Endothelial cell of umbilical vein (primary cell): ENCODE measurements around the gene ASB7. TPM values are rescaled to one million over a fixed set of nuclear protein-coding genes. Genes with fewer than 3 reads are reported as not detected.

Source experiments
- BruUV-seq: library from RNA; stranded (reverse); fragments of 400-500 nt; replicated peaks from 2 replicates; lab custom pipeline; 2021; lab: Mats Ljungman, UMichigan
- CTCF ChIA-PET: fragments of 300-600, 350-600 bp; sonication (Branson Sonifier 250); formaldehyde crosslinking; loops from one replicate; lab custom pipeline; 2021; ENCODE audit warnings: antibody characterized with exemption, inconsistent platforms; lab: Charles Lee
- POLR2A ChIA-PET: fragments of 300-600, 350-600 bp; sonication (Branson Sonifier 250); formaldehyde crosslinking; loops from one replicate; lab custom pipeline; 2021; ENCODE audit warnings: antibody characterized with exemption, inconsistent platforms; lab: Charles Lee
- DNase-seq: peaks from one replicate; pipeline ENCODE4 v3.0.0-alpha.2; 2011; ENCODE audit warnings: low read depth, low spot score
- FAIRE-seq: peaks from 2 replicates; lab custom pipeline; 2011; peaks lifted over from hg19 to GRCh38; lab: Jason Lieb, UNC
- H2AFZ ChIP-seq: 2 replicates; pipeline ENCODE4 v1.6.0; 2012; ENCODE audit warnings: low read depth, low read length, control low read depth, inconsistent platforms
- H3K27ac ChIP-seq: 2 replicates; pipeline ENCODE4 v1.5.1; 2011; ENCODE audit warnings: low read depth, mild to moderate bottlenecking, control low read depth, low read length, moderate library complexity; ENCODE audit not compliant: insufficient read depth
- H3K27me3 ChIP-seq, 2 experiments: 2 replicates each; pipeline versions ENCODE4 v1.6.0 to v1.6.1; 2011; ENCODE audit warnings: low read length in 2 of 2, mixed read lengths in 1 of 2; ENCODE audit not compliant: control insufficient read depth in 2 of 2, insufficient read depth in 2 of 2
- H3K36me3 ChIP-seq, 2 experiments: 2 replicates in 1 of 2; 3 replicates in 1 of 2; pipeline ENCODE4 v1.5.1; 2011; ENCODE audit warnings: low read length in 2 of 2, mild to moderate bottlenecking in 1 of 2, moderate library complexity in 1 of 2; ENCODE audit not compliant: control insufficient read depth in 2 of 2, insufficient read depth in 2 of 2; ENCODE audit errors: extremely low read depth in 1 of 2
- H3K4me1 ChIP-seq: 3 replicates; pipeline ENCODE4 v1.5.1; 2011; ENCODE audit warnings: mild to moderate bottlenecking, low read length; ENCODE audit not compliant: control insufficient read depth, insufficient read depth; ENCODE audit errors: extremely low read depth
- H3K4me2 ChIP-seq: 2 replicates; pipeline ENCODE4 v1.6.1; 2011; ENCODE audit warnings: low read length, control low read depth, mixed read lengths; ENCODE audit not compliant: insufficient read depth
- H3K4me3 ChIP-seq, 3 experiments: fragments of 200-600 bp in 1 of 3; sonication (generic), shearing (Covaris generic) in 1 of 3; replicated peaks in 1 of 3; 2 replicates each; pipeline ENCODE4 v1.5.1; 2011 to 2016; ENCODE audit warnings: control low read depth in 3 of 3, low read length in 3 of 3, mild to moderate bottlenecking in 2 of 3, inconsistent platforms in 1 of 3, low read depth in 1 of 3, moderate library complexity in 1 of 3; ENCODE audit not compliant: insufficient read depth in 1 of 3
- H3K79me2 ChIP-seq: 2 replicates; pipeline ENCODE4 v1.6.0; 2012; ENCODE audit warnings: low read length, inconsistent platforms; ENCODE audit not compliant: control insufficient read depth, insufficient read depth
- H3K9ac ChIP-seq: replicated peaks from 2 replicates; pipeline ENCODE3; 2011; ENCODE audit warnings: low read length, control low read depth; ENCODE audit not compliant: insufficient read depth; ENCODE audit errors: extremely low read depth
- H3K9me1 ChIP-seq: replicated peaks from 3 replicates; pipeline ENCODE4 v1.6.0; 2011; ENCODE audit warnings: mild to moderate bottlenecking, low read length; ENCODE audit not compliant: control insufficient read depth, insufficient read depth; ENCODE audit errors: extremely low read depth
- H3K9me3 ChIP-seq: replicated peaks from 2 replicates; pipeline ENCODE4 v1.5.1; 2012; ENCODE audit warnings: low read length, inconsistent platforms; ENCODE audit not compliant: control insufficient read depth, insufficient read depth
- H4K20me1 ChIP-seq: replicated peaks from 2 replicates; pipeline ENCODE3; 2011; ENCODE audit warnings: mild to moderate bottlenecking, low read length; ENCODE audit not compliant: control insufficient read depth, insufficient read depth; ENCODE audit errors: extremely low read depth
- EZH2 ChIP-seq: IDR thresholded peaks from 2 replicates; pipeline ENCODE4 v1.6.1; 2012; ENCODE audit warnings: borderline replicate concordance, low read depth, mild to moderate bottlenecking, moderate library complexity, low read length, inconsistent platforms; ENCODE audit not compliant: severe bottlenecking
- FOS ChIP-seq: IDR thresholded peaks from 2 replicates; pipeline ENCODE4 v1.6.1; 2011; ENCODE audit warnings: mild to moderate bottlenecking, low read length, moderate library complexity, borderline replicate concordance; ENCODE audit not compliant: insufficient read depth
- GATA2 ChIP-seq: IDR thresholded peaks from 2 replicates; pipeline ENCODE4 v1.7.0; 2011; ENCODE audit warnings: low read depth, mild to moderate bottlenecking, moderate library complexity, mixed read lengths, low read length; ENCODE audit not compliant: insufficient read length, insufficient read depth
- JUN ChIP-seq: IDR thresholded peaks from 2 replicates; pipeline ENCODE4 v1.6.1; 2011; ENCODE audit warnings: borderline replicate concordance, low read depth; ENCODE audit not compliant: insufficient read length, insufficient read depth
- MYC ChIP-seq: IDR thresholded peaks from one replicate; pipeline ENCODE4 v1.6.1; 2011; ENCODE audit warnings: mild to moderate bottlenecking, low read depth, low read length
- POLR2A ChIP-seq: IDR thresholded peaks from 2 replicates; pipeline ENCODE4 v1.6.1; 2012; ENCODE audit warnings: low read depth, mild to moderate bottlenecking, control low read depth, low read length
- POLR2AphosphoS5 ChIP-seq: IDR thresholded peaks from 2 replicates; pipeline ENCODE4 v1.6.1; 2012; ENCODE audit warnings: low read depth, mild to moderate bottlenecking, control low read depth, low read length, moderate library complexity; ENCODE audit not compliant: insufficient read depth
- dilution Hi-C: fragments of 300-500 bp; cut with MboI; formaldehyde crosslinking; loops from one replicate; pipeline ENCODE4 v1.15.0; 2019; ENCODE audit warnings: low sequenced_read_pairs; ENCODE audit not compliant: extremely low pct_ligation_motif_present
- intact Hi-C: fragments of 100-400 bp; cut with micrococcal nuclease; formaldehyde crosslinking; loops from one replicate; pipeline ENCODE4 v1.10.0; 2022
- polyA plus RNA-seq, 4 experiments: library from polyadenylated mRNA; depleted of rRNA in 3 of 4; stranded (reverse) in 3 of 4; unstranded in 1 of 4; fragments of >200 nt; gene quantifications; 2 replicates each; pipeline versions ENCODE4 v1.2.1 to v1.2.3, GENCODE V29; 2011 to 2012; ENCODE audit warnings: missing spikeins in 1 of 4
- total RNA-seq: library from RNA; stranded (reverse); gene quantifications from 2 replicates; pipeline ENCODE4 v1.2.3, GENCODE V29; 2021
- TF ChIP-seq, protein P1 (sequence below), 2 donors: IDR thresholded peaks; 1 replicate in 1 of 2; 2 replicates in 1 of 2; pipeline ENCODE4 v1.5.1; 2011; ENCODE audit warnings: low read length in 2 of 2, mild to moderate bottlenecking in 2 of 2, moderate library complexity in 2 of 2, control low read depth in 1 of 2, inconsistent platforms in 1 of 2, low read depth in 1 of 2; ENCODE audit not compliant: insufficient read depth in 1 of 2; ENCODE audit errors: extremely low read depth in 1 of 2
- TF ChIP-seq, protein P2 (sequence below): IDR thresholded peaks from 2 replicates; pipeline ENCODE4 v1.6.1; 2011; ENCODE audit not compliant: insufficient read depth, insufficient read length

ASB7 gene
- total and polyA plus RNA-seq, 2 donors (not counting 3 experiments of a cell fraction or from before 2014, with no cell fraction given) = 6.8 to 13.3 TPM

DNA sequence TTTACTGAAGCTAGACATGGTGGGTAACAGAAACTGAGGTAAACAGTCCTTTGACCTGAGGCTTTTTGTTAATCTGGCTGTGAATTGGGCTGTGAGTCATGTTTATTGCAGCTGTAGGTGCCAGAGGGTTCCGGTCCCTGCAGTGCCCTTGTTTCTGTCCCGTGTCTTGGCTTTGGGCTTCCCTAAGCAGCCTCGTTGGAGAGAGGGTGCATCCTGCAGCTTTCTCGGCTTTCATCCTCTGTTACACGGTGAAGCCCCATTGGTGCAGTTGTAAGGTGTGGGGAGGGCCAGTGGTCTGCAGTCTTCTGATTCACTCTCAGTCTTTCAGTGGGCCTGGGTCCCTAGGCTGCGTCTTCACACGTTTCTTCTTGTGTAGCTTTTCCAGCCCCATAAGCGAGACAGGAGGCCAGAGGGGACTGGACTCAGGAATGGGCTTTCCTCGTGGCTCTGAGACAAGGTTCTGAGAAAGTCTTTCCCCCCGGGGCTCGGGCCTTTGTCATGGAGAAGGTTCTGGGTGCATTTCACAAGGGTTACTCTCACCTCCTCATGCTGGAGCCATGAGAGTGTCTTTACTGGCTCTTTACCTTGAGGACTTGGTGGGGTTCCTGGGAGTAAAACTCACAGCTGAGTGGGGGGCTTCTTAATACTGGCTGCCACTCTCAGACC lies 33.1 kb downstream of the ASB7 start:
- ChIA-PET POLR2A (no interaction called here), CTCF (interaction anchor here (0.7 to 3.5 kb wide), 4 partner anchors 62 to 372 kb away, joined by 3 to 20 read pairs (median 6); no protein-coding TSS in a partner anchor)
- H3K36me3 ChIP-seq = peaks cover 0 to 6% of the 10 kb centered on the region in 2 experiments
- H3K79me2 ChIP-seq = peaks cover 13% of the 10 kb centered on the region
- H4K20me1 ChIP-seq = no peaks in the 10 kb centered on the region
- H3K27me3 ChIP-seq = no peaks in the 10 kb centered on the region
- H3K9ac ChIP-seq = no peak overlapping the region
- intact Hi-C loops (no loop called here), dilution Hi-C loops (no loop called here)
- no peaks in the 10 kb centered on the region for H3K4me1 ChIP-seq
- TF ChIP-seq POLR2A (no peak), POLR2AphosphoS5 (no peak), FOS (no peak), MYC (no peak), EZH2 (no peak), JUN (no peak), GATA2 (no peak)
- TF ChIP-seq, protein P1, sequence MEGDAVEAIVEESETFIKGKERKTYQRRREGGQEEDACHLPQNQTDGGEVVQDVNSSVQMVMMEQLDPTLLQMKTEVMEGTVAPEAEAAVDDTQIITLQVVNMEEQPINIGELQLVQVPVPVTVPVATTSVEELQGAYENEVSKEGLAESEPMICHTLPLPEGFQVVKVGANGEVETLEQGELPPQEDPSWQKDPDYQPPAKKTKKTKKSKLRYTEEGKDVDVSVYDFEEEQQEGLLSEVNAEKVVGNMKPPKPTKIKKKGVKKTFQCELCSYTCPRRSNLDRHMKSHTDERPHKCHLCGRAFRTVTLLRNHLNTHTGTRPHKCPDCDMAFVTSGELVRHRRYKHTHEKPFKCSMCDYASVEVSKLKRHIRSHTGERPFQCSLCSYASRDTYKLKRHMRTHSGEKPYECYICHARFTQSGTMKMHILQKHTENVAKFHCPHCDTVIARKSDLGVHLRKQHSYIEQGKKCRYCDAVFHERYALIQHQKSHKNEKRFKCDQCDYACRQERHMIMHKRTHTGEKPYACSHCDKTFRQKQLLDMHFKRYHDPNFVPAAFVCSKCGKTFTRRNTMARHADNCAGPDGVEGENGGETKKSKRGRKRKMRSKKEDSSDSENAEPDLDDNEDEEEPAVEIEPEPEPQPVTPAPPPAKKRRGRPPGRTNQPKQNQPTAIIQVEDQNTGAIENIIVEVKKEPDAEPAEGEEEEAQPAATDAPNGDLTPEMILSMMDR (IDR thresholded peaks at IDR 0.05; ENCODE audit: extremely low read depth in 1 of 2, insufficient read depth in 1 of 2, low read depth in 1 of 2, low read length in 2 of 2) = no peak
- TF ChIP-seq, protein P2, sequence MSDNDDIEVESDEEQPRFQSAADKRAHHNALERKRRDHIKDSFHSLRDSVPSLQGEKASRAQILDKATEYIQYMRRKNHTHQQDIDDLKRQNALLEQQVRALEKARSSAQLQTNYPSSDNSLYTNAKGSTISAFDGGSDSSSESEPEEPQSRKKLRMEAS = no peak
- no peak overlapping the region for H3K4me3 ChIP-seq
- H2AFZ ChIP-seq = no peak overlapping the region
- no peak overlapping the region for H3K4me2 ChIP-seq
- no peak for FAIRE-seq
- no TSS peak for BruUV-seq
- no peak overlapping the region for H3K27ac ChIP-seq
- peak; percentile 25 for DNase-seq
- no peaks in the 10 kb centered on the region for H3K9me3 ChIP-seq
- no peaks in the 10 kb centered on the region for H3K9me1 ChIP-seq
